GM12878 (cell line): ENCODE results near the gene ATF7. TPM values are rescaled to one million over a fixed set of nuclear protein-coding genes. Genes with fewer than 3 reads are reported as not detected.

Source experiments
- BMI1 ChIP-seq: fragments of 450-650 bp; IDR thresholded peaks from 2 replicates; pipeline ENCODE4 v1.6.1; 2016; ENCODE audit warnings: mild to moderate bottlenecking, moderate library complexity, borderline replicate concordance
- IKZF2 ChIP-seq, 2 experiments: fragments of 450-650 bp; IDR thresholded peaks; 2 replicates each; pipeline ENCODE4 v1.6.1; 2017; ENCODE audit warnings: mild to moderate bottlenecking in 2 of 2, moderate library complexity in 2 of 2
- POLR2A ChIP-seq: IDR thresholded peaks from 2 replicates; pipeline ENCODE4 v1.6.1; 2011; ENCODE audit warnings: low read depth, mild to moderate bottlenecking, low read length
- ZBED1 ChIP-seq: IDR thresholded peaks from 2 replicates; pipeline ENCODE4 v1.6.1; 2016; ENCODE audit warnings: borderline replicate concordance
- polyA plus RNA-seq, 11 experiments: library from polyadenylated mRNA; depleted of rRNA in 4 of 11; unstranded in 6 of 11; stranded (reverse) in 5 of 11; fragments of >200 nt; fragmentation: Nextera tagmentation in 4 of 11; fragmentation: Illumina TruSeq in 1 of 11; extraction: Ambion mirVana in 4 of 11; extraction: Trizol in 1 of 11; gene quantifications; 1 replicate in 1 of 11; 2 replicates in 10 of 11; pipeline versions ENCODE4 v1.2.1 to v1.2.3, GENCODE V29; 2011 to 2016; ENCODE audit warnings: inconsistent platforms in 2 of 11, missing spikeins in 2 of 11, low read depth in 1 of 11
- total RNA-seq, 4 experiments: library from RNA; depleted of rRNA in 3 of 4; stranded (reverse); fragments of >200 nt in 3 of 4; fragmentation: Illumina TruSeq in 1 of 4; extraction: Trizol in 1 of 4; gene quantifications; 2 replicates each; pipeline versions ENCODE4 v1.2.1 to v1.2.3, GENCODE V29; 2013 to 2021
- TF ChIP-seq, protein P1 (sequence below): fragments of 450-650 bp; IDR thresholded peaks from 2 replicates; pipeline ENCODE4 v1.6.1; 2017; ENCODE audit warnings: mild to moderate bottlenecking, moderate library complexity
- TF ChIP-seq, protein P2 (sequence below): fragments of 450-650 bp; IDR thresholded peaks from 2 replicates; pipeline ENCODE4 v1.6.1; 2016; ENCODE audit warnings: mild to moderate bottlenecking, moderate library complexity, borderline replicate concordance
- TF ChIP-seq, protein P3 (sequence below): IDR thresholded peaks from 2 replicates; pipeline ENCODE4 v1.6.1; 2011; ENCODE audit warnings: low read depth, mild to moderate bottlenecking, low read length, moderate library complexity, borderline replicate concordance; ENCODE audit errors: extremely low read depth

The ATF7 gene
- total and polyA plus RNA-seq, 10 of the 15 experiments (the other 5 are each of a cell fraction or from before 2014, with no cell fraction given), result 9.1 to 30.7 (median 21.8) TPM

DNA sequence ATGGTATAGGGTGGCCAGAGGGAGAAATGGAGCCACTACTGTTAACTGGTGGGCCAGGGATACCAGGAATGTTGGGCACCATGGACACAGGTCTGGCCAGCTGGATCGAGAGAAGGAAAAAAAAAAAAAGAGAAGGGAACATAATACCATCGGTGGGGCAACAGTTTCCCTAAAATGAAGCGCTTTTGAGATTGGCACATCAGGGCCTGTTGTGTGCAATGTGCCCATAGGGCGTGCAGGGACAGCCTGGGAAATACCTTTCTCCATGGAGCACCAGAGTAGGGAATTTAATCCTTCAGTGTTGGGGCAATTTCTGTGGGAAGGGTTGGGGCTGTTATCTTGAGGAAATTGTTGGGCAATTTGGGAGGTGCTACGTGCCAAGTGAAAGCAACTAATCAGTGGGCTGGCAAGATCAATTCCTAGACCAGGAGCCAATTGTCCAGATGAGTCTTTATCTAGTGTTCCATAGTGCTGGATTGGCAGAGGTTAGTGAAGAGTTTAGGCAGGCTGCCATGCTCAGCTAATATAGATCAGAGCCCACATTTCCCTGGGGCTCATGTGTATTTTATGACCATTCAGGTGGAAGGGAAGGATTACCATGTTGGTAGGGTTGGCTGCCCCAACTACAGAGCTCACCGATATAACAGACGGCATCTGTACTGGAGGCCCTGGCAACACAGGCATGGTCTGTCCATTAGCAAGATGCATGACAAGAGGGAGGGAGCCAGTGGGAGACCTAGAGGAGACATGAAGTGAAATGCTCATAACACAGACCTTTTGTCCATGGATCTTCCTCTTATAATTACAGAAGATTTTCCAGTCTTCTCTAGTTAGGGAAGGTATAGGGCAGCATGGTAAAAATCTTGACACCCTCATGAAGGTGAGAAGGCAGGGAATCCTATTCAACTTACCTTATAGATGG is 93.4 kb downstream of the ATF7 start (continued):
- TF ChIP-seq, protein P1, sequence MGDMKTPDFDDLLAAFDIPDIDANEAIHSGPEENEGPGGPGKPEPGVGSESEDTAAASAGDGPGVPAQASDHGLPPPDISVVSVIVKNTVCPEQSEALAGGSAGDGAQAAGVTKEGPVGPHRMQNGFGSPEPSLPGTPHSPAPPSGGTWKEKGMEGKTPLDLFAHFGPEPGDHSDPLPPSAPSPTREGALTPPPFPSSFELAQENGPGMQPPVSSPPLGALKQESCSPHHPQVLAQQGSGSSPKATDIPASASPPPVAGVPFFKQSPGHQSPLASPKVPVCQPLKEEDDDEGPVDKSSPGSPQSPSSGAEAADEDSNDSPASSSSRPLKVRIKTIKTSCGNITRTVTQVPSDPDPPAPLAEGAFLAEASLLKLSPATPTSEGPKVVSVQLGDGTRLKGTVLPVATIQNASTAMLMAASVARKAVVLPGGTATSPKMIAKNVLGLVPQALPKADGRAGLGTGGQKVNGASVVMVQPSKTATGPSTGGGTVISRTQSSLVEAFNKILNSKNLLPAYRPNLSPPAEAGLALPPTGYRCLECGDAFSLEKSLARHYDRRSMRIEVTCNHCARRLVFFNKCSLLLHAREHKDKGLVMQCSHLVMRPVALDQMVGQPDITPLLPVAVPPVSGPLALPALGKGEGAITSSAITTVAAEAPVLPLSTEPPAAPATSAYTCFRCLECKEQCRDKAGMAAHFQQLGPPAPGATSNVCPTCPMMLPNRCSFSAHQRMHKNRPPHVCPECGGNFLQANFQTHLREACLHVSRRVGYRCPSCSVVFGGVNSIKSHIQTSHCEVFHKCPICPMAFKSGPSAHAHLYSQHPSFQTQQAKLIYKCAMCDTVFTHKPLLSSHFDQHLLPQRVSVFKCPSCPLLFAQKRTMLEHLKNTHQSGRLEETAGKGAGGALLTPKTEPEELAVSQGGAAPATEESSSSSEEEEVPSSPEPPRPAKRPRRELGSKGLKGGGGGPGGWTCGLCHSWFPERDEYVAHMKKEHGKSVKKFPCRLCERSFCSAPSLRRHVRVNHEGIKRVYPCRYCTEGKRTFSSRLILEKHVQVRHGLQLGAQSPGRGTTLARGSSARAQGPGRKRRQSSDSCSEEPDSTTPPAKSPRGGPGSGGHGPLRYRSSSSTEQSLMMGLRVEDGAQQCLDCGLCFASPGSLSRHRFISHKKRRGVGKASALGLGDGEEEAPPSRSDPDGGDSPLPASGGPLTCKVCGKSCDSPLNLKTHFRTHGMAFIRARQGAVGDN, result no peak
- TF ChIP-seq BMI1 (no peak), POLR2A (no peak), IKZF2 (IDR thresholded peaks at IDR 0.05) (no peak), ZBED1 (no peak)
- TF ChIP-seq, protein P2, sequence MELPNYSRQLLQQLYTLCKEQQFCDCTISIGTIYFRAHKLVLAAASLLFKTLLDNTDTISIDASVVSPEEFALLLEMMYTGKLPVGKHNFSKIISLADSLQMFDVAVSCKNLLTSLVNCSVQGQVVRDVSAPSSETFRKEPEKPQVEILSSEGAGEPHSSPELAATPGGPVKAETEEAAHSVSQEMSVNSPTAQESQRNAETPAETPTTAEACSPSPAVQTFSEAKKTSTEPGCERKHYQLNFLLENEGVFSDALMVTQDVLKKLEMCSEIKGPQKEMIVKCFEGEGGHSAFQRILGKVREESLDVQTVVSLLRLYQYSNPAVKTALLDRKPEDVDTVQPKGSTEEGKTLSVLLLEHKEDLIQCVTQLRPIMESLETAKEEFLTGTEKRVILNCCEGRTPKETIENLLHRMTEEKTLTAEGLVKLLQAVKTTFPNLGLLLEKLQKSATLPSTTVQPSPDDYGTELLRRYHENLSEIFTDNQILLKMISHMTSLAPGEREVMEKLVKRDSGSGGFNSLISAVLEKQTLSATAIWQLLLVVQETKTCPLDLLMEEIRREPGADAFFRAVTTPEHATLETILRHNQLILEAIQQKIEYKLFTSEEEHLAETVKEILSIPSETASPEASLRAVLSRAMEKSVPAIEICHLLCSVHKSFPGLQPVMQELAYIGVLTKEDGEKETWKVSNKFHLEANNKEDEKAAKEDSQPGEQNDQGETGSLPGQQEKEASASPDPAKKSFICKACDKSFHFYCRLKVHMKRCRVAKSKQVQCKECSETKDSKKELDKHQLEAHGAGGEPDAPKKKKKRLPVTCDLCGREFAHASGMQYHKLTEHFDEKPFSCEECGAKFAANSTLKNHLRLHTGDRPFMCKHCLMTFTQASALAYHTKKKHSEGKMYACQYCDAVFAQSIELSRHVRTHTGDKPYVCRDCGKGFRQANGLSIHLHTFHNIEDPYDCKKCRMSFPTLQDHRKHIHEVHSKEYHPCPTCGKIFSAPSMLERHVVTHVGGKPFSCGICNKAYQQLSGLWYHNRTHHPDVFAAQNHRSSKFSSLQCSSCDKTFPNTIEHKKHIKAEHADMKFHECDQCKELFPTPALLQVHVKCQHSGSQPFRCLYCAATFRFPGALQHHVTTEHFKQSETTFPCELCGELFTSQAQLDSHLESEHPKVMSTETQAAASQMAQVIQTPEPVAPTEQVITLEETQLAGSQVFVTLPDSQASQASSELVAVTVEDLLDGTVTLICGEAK, result no peak
- TF ChIP-seq, protein P3, sequence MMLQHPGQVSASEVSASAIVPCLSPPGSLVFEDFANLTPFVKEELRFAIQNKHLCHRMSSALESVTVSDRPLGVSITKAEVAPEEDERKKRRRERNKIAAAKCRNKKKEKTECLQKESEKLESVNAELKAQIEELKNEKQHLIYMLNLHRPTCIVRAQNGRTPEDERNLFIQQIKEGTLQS, result no peak
